Body of pancreas (tissue), 4 donors: ENCODE measurements around the gene PTPRN2.

Source experiments
- CTCF ChIP-seq, 7 experiments: fragments of 450-650 bp in 4 of 7; fragments of 200-600 bp in 3 of 7; sonication (generic) in 3 of 7; IDR thresholded peaks; one replicate each; pipeline ENCODE4 v1.5.1; 2016 to 2019; ENCODE audit warnings: antibody characterized with exemption in 7 of 7
- POLR2A ChIP-seq, 3 donors: fragments of 450-650 bp; IDR thresholded peaks; one replicate each; pipeline ENCODE4 v1.6.1; 2016; ENCODE audit warnings: antibody characterized with exemption in 3 of 3, mild to moderate bottlenecking in 2 of 3

- TF ChIP-seq POLR2A (IDR thresholded peaks at IDR 0.05) (no peak), CTCF (IDR thresholded peaks at IDR 0.05) (no peak)
Measured at GRCh38 chr7:157508477-157508881, 1079.1 kb downstream of the PTPRN2 start.
